ENCODE measurements around the gene SLC9A9.

The SLC9A9 gene

DNA sequence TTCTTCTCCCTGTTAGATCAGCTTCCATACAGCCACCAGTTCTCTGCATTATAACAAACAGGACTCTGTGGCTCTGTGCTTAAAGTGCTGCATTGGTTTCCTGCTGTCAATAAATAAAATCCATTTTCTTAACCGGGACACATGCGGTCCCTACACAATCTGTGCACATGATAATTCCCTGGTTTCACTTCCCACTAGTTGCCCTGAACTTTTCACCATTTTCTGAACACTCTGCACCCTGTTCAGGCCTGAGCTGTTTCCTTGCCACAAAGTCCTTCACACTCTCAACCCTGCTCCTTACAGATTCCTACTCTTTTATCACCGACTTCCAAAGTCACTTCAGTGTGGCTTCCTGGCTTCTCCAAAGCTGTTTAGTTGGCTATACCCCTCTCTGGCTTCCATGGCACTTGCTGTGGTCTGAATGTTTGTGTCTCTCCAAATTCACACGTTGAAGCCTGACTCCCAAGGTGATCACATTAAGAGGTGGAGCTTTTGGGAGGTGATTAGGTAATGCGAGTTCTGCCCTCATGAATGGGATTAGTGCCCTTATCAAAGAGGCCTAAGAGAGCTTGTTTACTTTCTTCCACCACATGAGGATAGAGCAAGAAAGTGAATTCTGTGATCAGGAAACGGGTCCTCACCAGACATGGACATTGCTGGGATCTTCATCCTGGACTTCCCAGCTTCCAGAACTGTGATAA is 495.3 kb downstream of the SLC9A9 start:
- H3K4me3 ChIP-seq (ENCODE audit: control insufficient read depth, low read depth, low read length), result no peak overlapping the region
- TF ChIP-seq, protein P1, sequence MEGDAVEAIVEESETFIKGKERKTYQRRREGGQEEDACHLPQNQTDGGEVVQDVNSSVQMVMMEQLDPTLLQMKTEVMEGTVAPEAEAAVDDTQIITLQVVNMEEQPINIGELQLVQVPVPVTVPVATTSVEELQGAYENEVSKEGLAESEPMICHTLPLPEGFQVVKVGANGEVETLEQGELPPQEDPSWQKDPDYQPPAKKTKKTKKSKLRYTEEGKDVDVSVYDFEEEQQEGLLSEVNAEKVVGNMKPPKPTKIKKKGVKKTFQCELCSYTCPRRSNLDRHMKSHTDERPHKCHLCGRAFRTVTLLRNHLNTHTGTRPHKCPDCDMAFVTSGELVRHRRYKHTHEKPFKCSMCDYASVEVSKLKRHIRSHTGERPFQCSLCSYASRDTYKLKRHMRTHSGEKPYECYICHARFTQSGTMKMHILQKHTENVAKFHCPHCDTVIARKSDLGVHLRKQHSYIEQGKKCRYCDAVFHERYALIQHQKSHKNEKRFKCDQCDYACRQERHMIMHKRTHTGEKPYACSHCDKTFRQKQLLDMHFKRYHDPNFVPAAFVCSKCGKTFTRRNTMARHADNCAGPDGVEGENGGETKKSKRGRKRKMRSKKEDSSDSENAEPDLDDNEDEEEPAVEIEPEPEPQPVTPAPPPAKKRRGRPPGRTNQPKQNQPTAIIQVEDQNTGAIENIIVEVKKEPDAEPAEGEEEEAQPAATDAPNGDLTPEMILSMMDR (conservative IDR thresholded peaks at IDR 0.05; ENCODE audit: control insufficient read depth, insufficient read depth, low read depth, low read length), result no peak
- no peak for DNase-seq (ENCODE audit: low read depth)

DNA sequence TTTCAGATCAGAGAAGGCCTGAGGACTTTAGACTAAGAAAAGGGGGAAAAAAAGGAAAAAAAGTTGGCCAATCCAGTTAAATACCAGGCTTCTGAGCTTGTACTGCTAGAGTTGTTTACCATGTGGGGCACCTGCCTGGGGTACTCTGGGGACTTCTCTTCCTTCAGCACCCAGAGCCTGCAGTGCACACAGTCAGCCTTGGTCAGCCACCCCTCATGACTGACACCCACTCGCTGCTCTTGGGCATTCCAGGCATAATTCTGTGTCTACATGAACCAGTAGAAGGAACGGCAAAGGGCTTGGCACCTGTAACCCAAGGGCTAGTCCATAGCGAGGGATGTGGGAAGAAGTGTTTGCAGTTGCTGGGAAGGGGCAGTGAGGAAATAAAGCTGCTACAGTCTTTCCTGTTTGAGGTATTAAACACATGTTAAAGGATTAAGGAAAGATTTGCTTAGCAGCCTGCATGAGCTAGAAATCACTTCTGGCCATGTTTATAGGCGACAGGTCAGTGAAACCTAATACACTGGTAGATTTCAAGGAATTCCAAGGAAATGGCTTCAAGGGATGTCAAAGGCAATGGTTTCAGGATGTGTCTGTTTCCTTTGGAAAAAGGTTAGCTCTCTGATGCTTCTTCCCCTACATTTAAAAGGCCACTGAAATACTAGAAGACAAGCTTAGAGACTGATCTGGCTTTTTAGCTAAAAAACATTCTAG is 496.2 kb downstream of the SLC9A9 start:
- DNase-seq (ENCODE audit: low read depth), result peak; percentile 17
- H3K4me3 ChIP-seq (ENCODE audit: control insufficient read depth, low read depth, low read length), result no peak overlapping the region
- TF ChIP-seq, protein P1 (conservative IDR thresholded peaks at IDR 0.05; ENCODE audit: control insufficient read depth, insufficient read depth, low read depth, low read length), result no peak

DNA sequence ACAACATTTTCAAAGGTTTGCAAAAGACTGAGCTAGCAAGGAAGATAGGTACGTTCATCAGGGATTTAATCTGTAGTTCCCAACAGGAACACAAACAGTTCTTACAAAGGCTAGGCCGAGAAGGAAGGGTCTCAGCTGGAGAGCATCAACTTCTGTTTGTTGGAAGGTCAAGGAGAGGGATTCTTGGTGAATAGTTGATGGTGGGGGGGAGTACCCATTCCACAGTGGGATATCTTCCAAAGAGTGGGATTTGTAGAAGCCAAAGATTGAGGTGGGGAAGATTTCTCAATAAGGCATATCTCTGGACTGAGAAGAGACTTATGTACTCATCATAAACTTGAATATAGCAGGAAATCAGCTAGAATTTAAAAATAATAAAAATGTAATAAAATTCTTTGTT is 496.9 kb downstream of the SLC9A9 start:
- no peak for DNase-seq (ENCODE audit: low read depth)
- no peak overlapping the region for H3K4me3 ChIP-seq (ENCODE audit: control insufficient read depth, low read depth, low read length)
- TF ChIP-seq, protein P1 (conservative IDR thresholded peaks at IDR 0.05; ENCODE audit: control insufficient read depth, insufficient read depth, low read depth, low read length), result no peak

DNA sequence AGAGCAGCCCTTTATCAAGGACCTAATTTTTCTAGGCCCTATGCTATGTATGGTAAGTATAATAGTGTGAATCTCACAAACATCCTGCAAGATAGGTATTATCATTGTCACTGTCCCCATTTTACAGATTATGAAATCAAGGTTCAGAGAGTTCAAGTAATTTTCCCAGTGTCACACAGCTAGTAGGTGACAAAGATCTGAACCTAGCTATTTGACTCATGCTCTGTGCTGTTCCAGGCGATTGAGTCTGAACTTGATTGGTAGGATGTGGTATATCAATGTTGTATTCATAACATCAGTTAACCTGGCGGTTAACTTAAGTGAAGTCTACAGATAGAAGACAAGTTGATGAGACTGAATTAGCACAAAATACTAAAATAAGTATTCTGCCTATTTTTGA is 498.8 kb downstream of the SLC9A9 start:
- H3K4me3 ChIP-seq (ENCODE audit: control insufficient read depth, low read depth, low read length), result no peak overlapping the region
- TF ChIP-seq, protein P1 (conservative IDR thresholded peaks at IDR 0.05; ENCODE audit: control insufficient read depth, insufficient read depth, low read depth, low read length), result no peak
- DNase-seq (ENCODE audit: low read depth), result no peak

DNA sequence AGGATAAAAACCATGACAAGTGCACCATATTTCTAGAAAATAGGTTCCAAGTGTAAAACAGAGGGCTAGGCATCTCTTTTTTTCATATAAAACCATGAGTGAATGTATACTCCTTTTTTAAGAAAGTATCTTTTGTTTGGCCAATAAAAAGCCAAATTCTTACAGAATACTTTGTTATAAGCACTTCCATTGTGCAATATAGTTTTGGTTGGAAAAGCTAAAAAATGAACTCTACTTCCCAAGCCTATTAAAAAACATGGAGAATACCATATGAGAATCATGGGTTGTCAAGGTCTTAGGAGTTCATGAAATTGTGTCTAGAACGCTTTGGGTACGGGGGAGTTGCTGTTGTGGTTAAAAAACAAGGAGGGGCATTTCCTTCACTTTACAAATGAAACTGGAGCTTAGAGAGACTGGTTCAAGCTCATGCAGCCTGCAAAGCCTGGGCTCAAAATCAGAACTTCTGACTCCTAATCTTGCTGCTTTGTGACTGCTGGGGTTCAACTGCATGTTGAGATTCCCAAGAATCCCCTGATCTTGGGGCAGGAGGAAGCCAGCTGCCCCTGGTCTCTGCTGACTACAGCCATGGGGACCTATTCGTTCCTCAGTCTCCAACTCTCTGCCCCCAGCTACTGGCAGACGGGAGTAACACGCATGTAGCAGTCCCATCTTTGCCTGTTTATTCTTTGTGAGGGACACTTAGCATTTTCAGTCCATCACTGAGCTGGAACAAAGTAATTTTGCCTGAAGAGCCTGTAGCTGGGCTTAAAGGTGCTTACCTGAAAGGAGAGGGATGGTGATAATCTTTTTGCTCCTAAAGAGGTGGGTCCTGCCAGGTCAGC is 499.6 kb downstream of the SLC9A9 start:
- DNase-seq (ENCODE audit: low read depth), result no peak
- TF ChIP-seq, protein P1 (conservative IDR thresholded peaks at IDR 0.05; ENCODE audit: control insufficient read depth, insufficient read depth, low read depth, low read length), result peak; percentile 8
- H3K4me3 ChIP-seq (ENCODE audit: control insufficient read depth, low read depth, low read length), result no peak overlapping the region

DNA sequence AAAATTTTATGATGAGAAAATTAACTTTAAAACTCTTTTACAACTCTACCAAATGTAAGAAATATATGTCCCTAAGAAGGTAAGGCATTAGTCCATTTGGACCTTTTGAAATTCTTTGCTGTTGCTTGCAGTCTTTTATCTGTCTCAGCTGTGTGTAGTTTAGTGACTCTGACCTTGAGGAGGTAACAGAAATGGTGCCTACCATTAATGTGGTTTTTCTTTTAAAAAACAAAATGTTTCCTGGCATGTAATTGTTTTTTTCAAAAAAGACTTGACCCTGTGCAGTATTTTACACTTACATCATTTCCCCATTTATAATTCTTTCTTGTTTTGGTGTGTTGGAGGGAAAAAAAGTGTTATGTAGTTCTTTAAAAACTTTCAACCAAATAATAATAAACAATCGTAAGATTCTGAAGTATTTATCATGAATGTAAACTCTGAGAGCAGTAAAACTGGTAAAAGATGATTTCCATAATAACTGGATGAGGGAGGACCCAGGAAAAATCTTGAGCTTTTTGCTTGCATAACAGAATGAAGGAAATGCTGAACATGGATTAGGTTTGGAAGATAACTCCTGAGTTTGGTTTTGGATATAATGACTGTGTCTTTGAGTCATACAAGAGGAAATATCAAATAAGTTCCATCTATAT is 503.6 kb downstream of the SLC9A9 start:
- DNase-seq (ENCODE audit: low read depth), result no peak
- H3K4me3 ChIP-seq (ENCODE audit: control insufficient read depth, low read depth, low read length), result no peak overlapping the region
- TF ChIP-seq, protein P1 (conservative IDR thresholded peaks at IDR 0.05; ENCODE audit: control insufficient read depth, insufficient read depth, low read depth, low read length), result no peak
